Measurements from ENCODE around the gene STXBP5. TPM values are rescaled to one million over a fixed set of nuclear protein-coding genes. Genes with fewer than 3 reads are reported as not detected.
A peak's percentile ranks its signal among the peaks of the same experiment; 100 is the strongest.

STXBP5 gene
- total and polyA plus RNA-seq, 9 of the 15 experiments (the other 6 are each of a cell fraction or from before 2014, with no cell fraction given): 23.3 to 172 (median 71.5) TPM

DNA sequence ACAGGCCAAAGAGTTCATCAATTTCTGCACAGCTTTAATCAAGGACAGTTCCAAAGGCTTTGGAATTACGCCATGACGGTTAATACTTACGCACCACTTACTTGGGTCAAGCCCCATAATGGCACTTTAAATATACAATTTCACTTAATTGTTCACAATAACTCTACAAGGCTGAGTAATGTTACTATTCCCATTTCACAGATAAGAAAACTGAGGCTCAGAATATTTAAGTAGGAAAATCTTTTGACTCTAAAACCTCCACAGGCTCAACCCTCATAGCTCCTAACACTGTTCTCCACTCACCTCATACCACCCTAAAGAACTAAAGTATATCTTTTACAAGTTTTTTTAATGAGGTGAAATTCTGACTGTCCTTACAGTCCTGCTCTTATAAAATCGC is 212.4 kb downstream of the STXBP5 start:
- BruUV-seq (replicated peaks): no TSS peak
- Histone ChIP-seq H3K36me3 (ENCODE audit: control insufficient read depth, insufficient read depth, low read length) (no peaks in the 10 kb centered on the region), H3K9me1 (ENCODE audit: control insufficient read depth, insufficient read depth, low read length) (no peaks in the 10 kb centered on the region), H3K9me3 (replicated peaks; ENCODE audit: control insufficient read depth, insufficient read depth, low read depth, low read length) (no peaks in the 10 kb centered on the region), H3K4me2 (ENCODE audit: insufficient read depth, low read length) (no peak overlapping the region), H3K79me2 (ENCODE audit: control insufficient read depth, insufficient read depth, low read length) (no peaks in the 10 kb centered on the region), H3K4me3 (no peak overlapping the region), H4K20me1 (replicated peaks; ENCODE audit: control insufficient read depth, insufficient read depth, low read length) (no peaks in the 10 kb centered on the region), H3K27ac (ENCODE audit: extremely low read depth, low read depth, low read length) (no peak overlapping the region), H3K4me1 (replicated peaks in 1 of 2; ENCODE audit: control insufficient read depth in 2 of 2, insufficient read depth in 2 of 2, low read length in 2 of 2) (no peaks in the 10 kb centered on the region), H3K9ac (ENCODE audit: insufficient read depth in 1 of 2, low read depth in 2 of 2, low read length in 2 of 2) (no peak overlapping the region), H3K27me3 (ENCODE audit: control insufficient read depth in 2 of 2, insufficient read depth in 2 of 2, low read length in 2 of 2) (peaks cover 6 to 25% of the 10 kb centered on the region in 2 experiments), H2AFZ (ENCODE audit: low read depth, low read length) (no peak overlapping the region)
- WGBS (ENCODE audit: insufficient coverage, low coverage, missing lambda C conversion rate): 2% methylated on average over 4 of the region's 4 CpGs
- intact Hi-C loops (cut with micrococcal nuclease): no loop called here
- CTCF ChIA-PET (ENCODE audit: low intra/inter-chr PET ratio): no interaction called here
- FAIRE-seq (no peak), DNase-seq (ENCODE audit: extremely low read depth in 1 of 4, low spot score in 3 of 4) (no peak), ATAC-seq (no peak)
- in situ Hi-C loops (cut with MboI): no loop called here
- POLR2A ChIA-PET: interaction anchor here (1.6 kb wide), 1 partner anchor 19 kb away, joined by 3 read pairs; no protein-coding TSS in a partner anchor
- TF ChIP-seq KDM1A (IDR thresholded peaks at IDR 0.05): peak; percentile 34 to 61; a peak in 2 of 4 replicates
- TF ChIP-seq LCOR (CRISPR knock-in tag; IDR thresholded peaks at IDR 0.05): no peak
- TF ChIP-seq, protein P1, sequence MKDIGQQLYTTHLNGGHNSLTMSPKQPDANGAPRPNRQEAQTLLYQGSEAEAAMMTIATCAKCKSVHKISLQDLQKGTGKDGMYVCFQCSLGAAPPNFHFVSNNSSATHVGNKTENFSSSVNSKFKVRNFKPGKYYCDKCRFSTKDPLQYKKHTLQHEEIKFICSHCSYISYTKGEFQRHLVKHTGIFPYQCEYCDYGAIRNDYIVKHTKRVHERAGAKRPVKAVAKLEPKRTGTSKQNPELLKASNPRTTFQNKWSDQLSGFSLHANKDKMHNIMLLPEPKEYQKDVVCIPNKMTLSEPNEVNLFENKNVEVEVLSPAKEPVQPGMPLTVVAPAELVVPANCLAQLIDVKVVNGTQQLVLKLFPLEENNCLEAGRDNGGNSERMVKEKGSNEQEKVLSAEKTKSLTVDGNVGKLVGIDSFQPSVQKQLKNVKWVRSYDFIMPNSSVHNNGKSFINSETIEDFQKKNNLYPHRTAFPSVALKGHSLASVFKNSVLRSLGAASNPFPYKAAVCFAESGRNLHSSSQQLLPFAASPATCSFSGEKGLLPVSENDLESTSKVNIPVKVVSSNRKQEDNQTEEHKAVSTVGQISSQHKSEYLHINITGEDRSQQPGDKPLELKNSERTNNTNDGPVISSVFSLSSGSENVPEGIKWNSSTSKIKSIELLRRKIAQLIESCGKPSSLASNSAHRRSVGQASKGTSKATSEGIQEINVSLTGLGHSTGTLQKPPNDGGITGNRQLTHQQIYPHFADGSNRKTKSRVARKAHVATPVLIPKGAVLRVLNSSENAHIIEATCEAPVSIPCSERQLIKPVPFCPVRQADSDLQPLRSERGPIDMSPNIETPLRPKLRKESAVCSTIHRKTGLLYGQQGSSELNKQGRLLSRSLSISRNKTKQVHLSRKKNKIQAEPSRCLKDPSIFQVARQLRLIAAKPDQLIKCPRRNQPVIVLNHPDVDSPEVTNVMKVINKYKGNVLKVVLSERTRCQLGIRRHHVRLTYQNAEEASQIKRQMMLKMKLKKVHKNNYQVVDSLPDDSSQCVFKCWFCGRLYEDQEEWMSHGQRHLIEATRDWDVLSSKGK (CRISPR knock-in tag; IDR thresholded peaks at IDR 0.05): no peak
- TF ChIP-seq, protein P2, sequence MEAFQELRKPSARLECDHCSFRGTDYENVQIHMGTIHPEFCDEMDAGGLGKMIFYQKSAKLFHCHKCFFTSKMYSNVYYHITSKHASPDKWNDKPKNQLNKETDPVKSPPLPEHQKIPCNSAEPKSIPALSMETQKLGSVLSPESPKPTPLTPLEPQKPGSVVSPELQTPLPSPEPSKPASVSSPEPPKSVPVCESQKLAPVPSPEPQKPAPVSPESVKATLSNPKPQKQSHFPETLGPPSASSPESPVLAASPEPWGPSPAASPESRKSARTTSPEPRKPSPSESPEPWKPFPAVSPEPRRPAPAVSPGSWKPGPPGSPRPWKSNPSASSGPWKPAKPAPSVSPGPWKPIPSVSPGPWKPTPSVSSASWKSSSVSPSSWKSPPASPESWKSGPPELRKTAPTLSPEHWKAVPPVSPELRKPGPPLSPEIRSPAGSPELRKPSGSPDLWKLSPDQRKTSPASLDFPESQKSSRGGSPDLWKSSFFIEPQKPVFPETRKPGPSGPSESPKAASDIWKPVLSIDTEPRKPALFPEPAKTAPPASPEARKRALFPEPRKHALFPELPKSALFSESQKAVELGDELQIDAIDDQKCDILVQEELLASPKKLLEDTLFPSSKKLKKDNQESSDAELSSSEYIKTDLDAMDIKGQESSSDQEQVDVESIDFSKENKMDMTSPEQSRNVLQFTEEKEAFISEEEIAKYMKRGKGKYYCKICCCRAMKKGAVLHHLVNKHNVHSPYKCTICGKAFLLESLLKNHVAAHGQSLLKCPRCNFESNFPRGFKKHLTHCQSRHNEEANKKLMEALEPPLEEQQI (IDR thresholded peaks at IDR 0.05): no peak
- TF ChIP-seq XRCC3 (IDR thresholded peaks at IDR 0.05): no peak
- TF ChIP-seq, protein P3, sequence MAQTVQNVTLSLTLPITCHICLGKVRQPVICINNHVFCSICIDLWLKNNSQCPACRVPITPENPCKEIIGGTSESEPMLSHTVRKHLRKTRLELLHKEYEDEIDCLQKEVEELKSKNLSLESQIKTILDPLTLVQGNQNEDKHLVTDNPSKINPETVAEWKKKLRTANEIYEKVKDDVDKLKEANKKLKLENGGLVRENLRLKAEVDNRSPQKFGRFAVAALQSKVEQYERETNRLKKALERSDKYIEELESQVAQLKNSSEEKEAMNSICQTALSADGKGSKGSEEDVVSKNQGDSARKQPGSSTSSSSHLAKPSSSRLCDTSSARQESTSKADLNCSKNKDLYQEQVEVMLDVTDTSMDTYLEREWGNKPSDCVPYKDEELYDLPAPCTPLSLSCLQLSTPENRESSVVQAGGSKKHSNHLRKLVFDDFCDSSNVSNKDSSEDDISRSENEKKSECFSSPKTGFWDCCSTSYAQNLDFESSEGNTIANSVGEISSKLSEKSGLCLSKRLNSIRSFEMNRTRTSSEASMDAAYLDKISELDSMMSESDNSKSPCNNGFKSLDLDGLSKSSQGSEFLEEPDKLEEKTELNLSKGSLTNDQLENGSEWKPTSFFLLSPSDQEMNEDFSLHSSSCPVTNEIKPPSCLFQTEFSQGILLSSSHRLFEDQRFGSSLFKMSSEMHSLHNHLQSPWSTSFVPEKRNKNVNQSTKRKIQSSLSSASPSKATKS (CRISPR knock-in tag; IDR thresholded peaks at IDR 0.05): no peak
- TF ChIP-seq SNRNP70 (optimal IDR thresholded peaks at IDR 0.05; ENCODE audit: low read depth, low read length): no peak
- no peak for TF ChIP-seq CSDE1 (IDR thresholded peaks at IDR 0.05)
- no peak for TF ChIP-seq TCF3 (CRISPR knock-in tag; IDR thresholded peaks at IDR 0.05)
- TF ChIP-seq RBM25 (IDR thresholded peaks at IDR 0.05; ENCODE audit: low read depth, low read length, severe bottlenecking): peak; percentile 90
- TF ChIP-seq CHD4 (IDR thresholded peaks at IDR 0.05; ENCODE audit: insufficient read depth, insufficient replicate concordance, low read depth, low read length, poor library complexity, severe bottlenecking): peak; percentile 82

Measured in K562 (cell line).